ENCODE data around the gene NF1. TPM values are rescaled to one million over a fixed set of nuclear protein-coding genes. Genes with fewer than 3 reads are reported as not detected.

The NF1 gene
- total and polyA plus RNA-seq, 8 donors, result 45.0 to 57.7 (median 52.0) TPM

- H3K27ac ChIP-seq, result peak overlapping the region; percentile 16 to 75
- H3K36me3 ChIP-seq, result no peaks in the 10 kb centered on the region
- TF ChIP-seq, protein P1, sequence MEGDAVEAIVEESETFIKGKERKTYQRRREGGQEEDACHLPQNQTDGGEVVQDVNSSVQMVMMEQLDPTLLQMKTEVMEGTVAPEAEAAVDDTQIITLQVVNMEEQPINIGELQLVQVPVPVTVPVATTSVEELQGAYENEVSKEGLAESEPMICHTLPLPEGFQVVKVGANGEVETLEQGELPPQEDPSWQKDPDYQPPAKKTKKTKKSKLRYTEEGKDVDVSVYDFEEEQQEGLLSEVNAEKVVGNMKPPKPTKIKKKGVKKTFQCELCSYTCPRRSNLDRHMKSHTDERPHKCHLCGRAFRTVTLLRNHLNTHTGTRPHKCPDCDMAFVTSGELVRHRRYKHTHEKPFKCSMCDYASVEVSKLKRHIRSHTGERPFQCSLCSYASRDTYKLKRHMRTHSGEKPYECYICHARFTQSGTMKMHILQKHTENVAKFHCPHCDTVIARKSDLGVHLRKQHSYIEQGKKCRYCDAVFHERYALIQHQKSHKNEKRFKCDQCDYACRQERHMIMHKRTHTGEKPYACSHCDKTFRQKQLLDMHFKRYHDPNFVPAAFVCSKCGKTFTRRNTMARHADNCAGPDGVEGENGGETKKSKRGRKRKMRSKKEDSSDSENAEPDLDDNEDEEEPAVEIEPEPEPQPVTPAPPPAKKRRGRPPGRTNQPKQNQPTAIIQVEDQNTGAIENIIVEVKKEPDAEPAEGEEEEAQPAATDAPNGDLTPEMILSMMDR (IDR thresholded peaks at IDR 0.05), result no peak
Observed at GRCh38 chr17:31067691-31068184, 27.0 kb upstream of the NF1 start.

DNA sequence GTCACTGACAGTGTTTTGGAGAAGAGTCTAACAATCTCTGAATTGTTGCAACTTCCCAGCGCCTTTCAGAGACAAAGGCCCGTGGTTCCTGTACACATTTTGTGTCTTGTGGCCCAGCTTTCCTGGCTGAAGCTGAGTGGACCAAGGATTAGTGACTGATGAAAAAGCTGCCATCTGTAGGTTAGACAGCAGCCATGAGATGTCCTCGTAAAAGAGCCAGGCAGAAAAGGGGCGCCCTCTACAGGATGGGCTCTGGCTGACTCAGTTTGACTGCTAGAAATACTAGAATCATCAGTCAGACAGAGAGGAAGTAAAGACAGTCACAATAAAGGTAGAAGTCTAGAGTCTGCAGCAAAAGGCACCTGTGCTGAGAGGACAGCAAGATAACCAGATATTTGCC lies 26.5 kb upstream of the NF1 start:
- peak; percentile 64 for ATAC-seq
- intact Hi-C loops (cut with DNase I), result no loop called here
- peak overlapping the region; percentile 16 to 75 for H3K27ac ChIP-seq

More at GRCh38 chr17:31067691-31068184, 27.0 kb upstream of the NF1 start:
- ATAC-seq (peak; percentile 81), DNase-seq (no peak)
- intact Hi-C loops (cut with DNase I), result no loop called here
- H3K4me3 ChIP-seq, result no peak overlapping the region
- H3K9me3 ChIP-seq, result no peaks in the 10 kb centered on the region
- H3K4me1 ChIP-seq, result peaks cover 0 to 19% of the 10 kb centered on the region in 2 donors
- H3K27me3 ChIP-seq, result no peaks in the 10 kb centered on the region

GRCh38 chr17:31072186-31072585 lies 22.6 kb upstream of the NF1 start:
- DNase-seq, result no peak
- no peak for ATAC-seq
- TF ChIP-seq, protein P1 (IDR thresholded peaks at IDR 0.05), result no peak
- Histone ChIP-seq H3K36me3 (no peaks in the 10 kb centered on the region), H3K4me3 (no peak overlapping the region), H3K4me1 (peaks cover 0 to 17% of the 10 kb centered on the region in 2 donors), H3K27me3 (no peaks in the 10 kb centered on the region), H3K27ac (no peak overlapping the region), H3K9me3 (no peaks in the 10 kb centered on the region)
- intact Hi-C loops (cut with DNase I), result no loop called here

More for the DNA sequence above, 26.5 kb upstream of the NF1 start:
- peaks cover 0 to 19% of the 10 kb centered on the region in 2 donors for H3K4me1 ChIP-seq
- no peak overlapping the region for H3K4me3 ChIP-seq
- no peaks in the 10 kb centered on the region for H3K9me3 ChIP-seq
- H3K27me3 ChIP-seq, result no peaks in the 10 kb centered on the region
- peak in 1 of 4 donors; percentile 44 for DNase-seq
- TF ChIP-seq, protein P1 (IDR thresholded peaks at IDR 0.05), result no peak
- no peaks in the 10 kb centered on the region for H3K36me3 ChIP-seq

GRCh38 chr17:31073411-31073810 lies 21.4 kb upstream of the NF1 start:
- TF ChIP-seq, protein P1 (IDR thresholded peaks at IDR 0.05), result no peak
- Histone ChIP-seq H3K4me3 (no peak overlapping the region), H3K4me1 (peaks cover 0 to 5% of the 10 kb centered on the region in 2 donors), H3K27me3 (no peaks in the 10 kb centered on the region), H3K36me3 (no peaks in the 10 kb centered on the region), H3K27ac (no peak overlapping the region), H3K9me3 (no peaks in the 10 kb centered on the region)
- no peak for ATAC-seq
- intact Hi-C loops (cut with DNase I), result no loop called here
- no peak for DNase-seq

DNA sequence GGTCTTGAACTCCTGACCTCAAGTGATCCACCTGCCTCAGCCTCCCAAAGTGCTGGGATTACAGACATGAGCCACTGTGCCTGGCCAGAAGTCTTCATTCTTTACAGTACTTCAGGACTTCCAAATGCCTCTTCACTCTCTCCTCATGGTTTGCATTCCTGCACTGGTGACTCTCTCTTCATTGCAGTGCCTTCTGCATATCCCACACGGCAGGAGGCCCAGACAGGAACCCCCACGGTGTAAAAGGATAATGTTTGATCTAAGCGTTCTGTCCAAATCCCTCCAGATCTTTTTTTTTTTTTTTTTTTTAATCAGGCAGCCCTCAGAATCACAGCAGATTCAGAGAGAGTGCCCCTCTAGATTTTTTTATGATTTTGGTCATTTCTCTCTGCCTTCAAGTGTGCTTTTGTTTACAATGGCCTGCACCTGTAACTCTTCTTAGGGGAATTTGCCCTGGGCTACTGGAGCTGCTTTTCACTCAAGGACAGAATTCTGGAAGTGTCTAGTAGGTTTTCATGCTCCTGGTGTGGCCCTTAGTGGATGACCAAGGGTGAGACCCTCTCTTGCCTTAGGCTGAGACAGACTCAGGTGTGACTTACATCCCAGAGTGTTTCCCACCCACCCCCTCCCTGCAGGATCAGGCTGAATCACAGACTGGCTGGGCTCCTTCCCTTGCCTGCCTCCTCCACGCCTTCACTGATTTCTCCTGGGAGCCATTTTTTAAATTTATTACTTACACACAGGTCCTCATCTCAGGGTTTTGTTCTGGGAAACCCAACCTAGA lies 19.8 kb upstream of the NF1 start:
- intact Hi-C loops (cut with DNase I), result no loop called here
- H3K4me1 ChIP-seq, result no peaks in the 10 kb centered on the region
- TF ChIP-seq, protein P1 (IDR thresholded peaks at IDR 0.05), result no peak

More for the DNA sequence above, 19.8 kb upstream of the NF1 start:
- DNase-seq, result no peak
- no peak overlapping the region for H3K27ac ChIP-seq
- no peak overlapping the region for H3K4me3 ChIP-seq
- H3K27me3 ChIP-seq, result no peaks in the 10 kb centered on the region
- no peaks in the 10 kb centered on the region for H3K36me3 ChIP-seq
- no peaks in the 10 kb centered on the region for H3K9me3 ChIP-seq
- peak; percentile 64 for ATAC-seq
